GM21360 (cell line): ENCODE measurements around the gene KRT1.
"Not testable (repeated sequence)": the region's sequence is repeated elsewhere in the genome, so short reads cannot be mapped to it uniquely, and the experiment has no call there.

ENCODE experiments used
- ATAC-seq: cut with Tn5 transposase; IDR thresholded peaks from one replicate; pipeline ENCODE4 v1.9.1; 2021; ENCODE audit warnings: mild to moderate bottlenecking, moderate library complexity; ENCODE audit not compliant: unreplicated experiment

The KRT1 gene

DNA sequence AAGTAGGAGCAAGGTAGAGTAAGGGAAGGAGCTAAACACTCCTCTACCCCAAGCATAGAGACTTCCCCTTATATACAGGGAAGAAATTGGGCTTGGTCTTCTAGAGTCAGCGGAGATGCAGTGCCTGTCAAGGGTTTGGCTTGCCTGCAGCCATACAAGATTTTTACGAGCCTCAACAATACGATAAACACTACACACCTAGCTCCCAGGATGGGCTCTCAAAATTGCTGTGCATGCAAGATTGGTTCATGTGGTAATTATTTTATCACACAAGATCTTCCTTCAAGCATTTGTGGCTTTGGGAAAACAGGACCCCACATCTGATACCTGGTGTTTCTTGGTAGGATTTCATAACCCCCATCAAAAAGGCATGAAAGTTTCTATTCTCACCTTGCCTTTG is at the start of gene KRT1:
Gene KRT1, minus strand, starts transcription at position 45 of the 400 bp plus-strand sequence. CDS start 59 bp downstream, outside the sequence.
- no peak for ATAC-seq

DNA sequence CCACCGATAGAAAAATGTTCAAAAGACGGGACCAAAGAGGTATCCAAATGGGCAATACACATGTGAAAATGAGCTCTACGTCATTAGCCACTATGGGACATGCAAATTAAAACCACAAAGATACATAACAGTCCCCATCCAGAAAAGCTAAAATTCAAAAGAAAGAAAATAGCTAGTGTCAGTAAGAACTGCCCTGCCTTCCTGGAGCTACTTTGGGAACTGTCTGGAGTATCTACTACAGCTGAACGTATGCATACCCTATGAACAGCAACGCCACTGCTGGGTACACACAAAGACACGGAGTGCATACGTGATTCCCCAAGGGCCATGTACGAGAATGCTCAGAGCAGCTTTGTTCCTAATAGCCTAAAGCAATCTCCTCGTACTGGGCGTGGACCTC is 48.9 kb upstream of the KRT1 start:
- no peak for ATAC-seq

DNA sequence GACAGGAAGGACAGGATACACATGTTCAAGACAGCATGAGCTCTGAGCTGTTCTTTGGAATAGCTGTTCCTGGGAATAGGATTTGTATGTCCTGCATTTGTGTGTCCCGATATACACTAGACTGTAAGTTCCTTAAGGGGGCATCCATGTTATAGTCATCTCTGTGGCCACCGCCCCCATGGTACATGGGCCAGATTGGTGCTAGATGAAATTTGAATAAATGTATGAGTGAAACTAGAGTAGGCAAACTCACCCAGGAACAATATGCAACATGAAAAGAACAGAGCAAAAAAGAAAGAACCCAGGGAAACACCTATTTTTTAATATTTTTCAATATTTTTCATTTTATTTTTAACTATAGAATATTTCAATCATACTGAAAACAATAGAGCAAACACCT is 48.2 kb upstream of the KRT1 start:
- ATAC-seq: no peak

DNA sequence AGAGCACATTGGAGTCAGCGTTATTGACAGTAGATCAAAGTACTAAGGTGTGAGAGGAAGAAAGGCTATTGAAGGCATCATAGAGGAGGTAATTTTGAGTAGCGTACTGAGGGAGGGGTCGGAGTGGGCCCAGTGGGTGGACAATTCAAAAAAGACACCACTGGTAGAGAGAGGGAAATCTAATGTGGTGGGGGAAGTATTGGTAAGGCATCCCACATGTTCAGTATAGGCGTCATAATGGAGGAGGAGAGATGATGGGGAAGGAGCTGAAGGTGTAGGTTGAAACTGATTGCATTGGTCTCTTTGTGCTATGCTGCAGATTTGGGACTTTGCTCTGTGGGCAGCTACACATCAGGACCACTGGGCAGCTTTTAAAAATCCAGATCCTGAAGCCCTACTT is 46.8 kb upstream of the KRT1 start:
- ATAC-seq: no peak

DNA sequence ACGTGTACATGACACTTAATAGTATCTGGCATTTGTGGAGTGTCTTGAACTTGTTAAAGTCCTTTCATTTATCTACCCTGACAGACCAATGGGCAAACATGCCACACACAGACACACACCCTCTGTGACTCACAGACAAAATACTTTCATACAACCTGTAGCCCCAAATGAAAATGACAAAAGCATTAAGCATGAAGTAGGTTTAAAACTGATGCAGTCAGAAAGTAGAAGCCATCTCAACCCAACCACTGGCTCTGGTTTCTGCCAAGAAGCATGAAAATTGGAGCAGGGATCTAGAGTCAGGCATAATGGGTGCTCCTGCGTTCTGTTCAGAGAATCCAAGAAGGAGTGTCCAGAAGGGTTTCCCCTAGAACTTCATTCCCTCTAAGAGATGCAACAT is 46.2 kb upstream of the KRT1 start:
- ATAC-seq: no peak

DNA sequence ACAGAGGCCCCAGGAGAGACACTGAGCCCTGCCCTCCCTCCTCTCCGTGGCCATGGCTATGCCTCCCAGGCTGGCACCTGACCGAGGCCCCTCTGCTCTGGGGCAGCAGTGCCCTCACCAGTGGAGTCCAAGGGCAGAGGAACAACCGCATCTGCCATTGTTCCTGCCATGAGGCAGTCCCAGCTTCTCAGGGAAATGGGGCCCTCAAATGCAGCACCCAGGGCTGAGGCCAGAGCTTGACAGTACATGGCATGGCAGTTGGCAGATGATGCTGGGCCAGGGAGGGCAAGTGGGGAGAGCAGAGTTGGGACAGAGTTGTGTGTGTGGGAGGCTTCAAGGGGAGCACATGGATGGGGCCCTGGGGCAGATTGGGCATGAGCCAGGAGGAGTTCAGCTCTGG is 44.2 kb upstream of the KRT1 start:
- no peak for ATAC-seq

DNA sequence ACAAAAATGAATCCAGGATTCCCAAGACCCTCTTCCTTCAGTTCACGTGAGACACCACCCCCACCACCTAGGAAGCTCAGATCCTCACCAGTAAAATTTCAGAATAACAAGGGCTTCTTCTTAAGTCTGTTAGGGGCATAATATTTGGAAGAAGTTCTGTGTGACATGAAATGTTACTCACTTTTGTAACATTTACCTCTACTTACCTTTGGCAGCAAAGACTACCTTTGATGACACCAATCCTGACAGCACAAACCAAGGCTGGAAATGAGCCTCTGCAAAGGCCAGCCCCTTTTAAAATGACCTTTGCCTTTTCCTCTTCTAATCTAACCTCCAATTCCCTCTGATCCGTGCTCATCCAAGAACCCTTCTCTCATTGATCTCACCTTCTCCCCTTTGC is 42.5 kb upstream of the KRT1 start:
- no peak for ATAC-seq

DNA sequence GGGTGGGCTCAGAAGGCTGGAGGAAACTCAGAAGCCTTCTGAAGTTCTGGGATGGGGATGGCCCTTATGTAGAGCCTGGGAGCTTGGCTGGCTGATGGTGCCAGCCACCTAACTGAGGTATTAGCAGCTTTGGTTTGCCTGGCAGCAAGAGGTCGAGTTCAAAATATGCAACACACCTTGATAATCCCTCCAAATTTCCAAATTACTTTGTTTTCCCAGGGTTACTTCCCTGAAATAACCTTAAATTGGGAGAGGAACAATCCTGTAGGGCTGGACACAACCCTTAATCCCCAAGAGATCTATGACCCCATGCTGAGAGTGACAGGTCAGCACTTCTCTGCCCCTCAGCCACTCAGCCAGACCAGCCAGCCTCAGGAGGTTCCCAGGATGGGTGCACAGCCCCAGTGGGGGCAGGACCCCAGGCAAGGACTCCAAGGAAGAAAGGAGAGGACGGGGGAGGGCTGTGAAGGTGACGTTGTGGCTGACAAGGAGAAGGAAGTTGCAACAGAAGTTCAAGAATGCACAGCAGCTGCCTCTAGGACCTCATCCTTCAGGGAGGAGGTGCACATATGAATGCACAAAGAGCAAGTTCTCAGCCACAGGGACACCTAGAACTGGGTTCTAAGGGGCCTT is 41.7 kb upstream of the KRT1 start:
- no peak for ATAC-seq

DNA sequence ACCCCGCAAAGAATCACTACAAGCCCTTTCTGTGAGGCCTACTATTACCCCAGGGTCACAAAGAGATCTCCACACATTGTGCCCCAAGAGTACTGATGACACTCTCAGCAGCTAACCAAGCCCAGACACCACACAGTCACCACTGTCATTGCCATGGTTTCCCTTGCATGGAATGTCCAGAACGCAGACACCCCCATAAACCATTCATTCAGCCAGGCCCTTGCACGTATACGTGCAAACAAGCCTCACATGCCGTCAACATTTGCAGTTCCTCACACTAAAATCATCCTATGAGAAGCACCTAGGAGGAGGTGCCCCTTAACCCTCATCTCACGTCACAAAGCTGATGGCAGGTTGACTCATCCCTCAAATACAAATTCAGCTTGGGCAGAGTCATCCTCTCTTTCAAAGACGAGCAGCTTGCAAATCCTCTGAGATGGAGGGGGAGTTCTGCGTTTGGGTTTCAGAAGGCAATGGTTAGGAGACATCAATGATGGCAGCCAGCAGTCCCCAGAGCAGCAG is 40.2 kb upstream of the KRT1 start:
- no peak for ATAC-seq

DNA sequence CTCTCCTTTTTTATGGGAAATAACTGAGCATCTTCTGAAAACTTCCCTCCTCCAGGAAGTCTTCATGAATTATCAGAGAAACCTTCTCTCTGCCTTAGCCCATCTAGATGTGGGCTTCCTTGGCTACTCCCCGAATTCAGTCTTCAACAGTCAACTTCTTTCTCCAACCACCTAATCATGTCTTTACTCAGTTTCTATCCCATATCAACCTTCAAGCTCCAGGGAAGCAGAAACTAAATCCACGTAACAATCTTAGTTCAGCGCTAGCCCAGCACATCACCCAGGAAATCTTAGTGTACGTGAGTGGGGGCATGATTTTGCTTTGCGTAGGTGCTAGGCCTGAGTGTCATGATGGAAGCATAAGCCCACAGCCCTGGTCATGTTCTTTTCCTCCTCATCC is 35.9 kb upstream of the KRT1 start:
- no peak for ATAC-seq

DNA sequence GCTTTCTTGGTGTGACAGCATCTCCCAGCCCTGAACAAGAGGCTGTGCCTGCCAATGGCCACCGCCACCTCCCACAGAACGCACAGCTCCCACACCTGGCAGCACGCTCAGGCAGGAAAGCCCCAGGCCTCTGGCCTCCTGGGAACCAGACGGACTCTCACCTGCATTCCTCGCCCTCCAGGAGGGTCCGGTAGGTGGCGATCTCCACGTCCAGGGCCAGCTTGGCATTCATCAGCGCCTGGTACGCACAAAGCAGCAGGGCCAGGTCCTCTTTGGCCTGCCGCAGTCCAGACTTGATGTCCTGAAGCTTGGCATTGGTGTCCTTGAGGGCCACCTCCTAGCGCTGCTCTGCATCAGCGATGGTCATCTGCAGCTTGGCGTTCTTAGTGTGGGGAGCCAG is 35.2 kb upstream of the KRT1 start:
- ATAC-seq: no peak

DNA sequence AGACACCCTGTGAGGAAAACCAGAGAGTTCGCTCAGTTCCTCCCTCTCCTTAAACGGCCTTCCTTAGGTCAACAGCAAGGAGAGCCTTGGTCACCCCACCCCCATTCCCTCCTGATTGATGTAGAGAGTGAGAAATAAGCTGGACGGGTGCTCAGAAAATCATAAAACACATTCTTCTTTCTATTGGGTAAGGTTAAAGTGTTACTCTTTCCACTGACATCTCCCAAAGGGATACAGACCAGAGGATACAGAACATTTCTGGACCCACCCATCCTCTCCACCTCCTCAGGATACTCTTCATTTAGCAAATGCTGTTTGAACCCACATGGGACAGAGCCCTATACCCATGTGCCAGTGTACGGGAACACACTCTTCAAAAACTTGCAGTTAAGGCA is 34.7 kb upstream of the KRT1 start:
- no peak for ATAC-seq

DNA sequence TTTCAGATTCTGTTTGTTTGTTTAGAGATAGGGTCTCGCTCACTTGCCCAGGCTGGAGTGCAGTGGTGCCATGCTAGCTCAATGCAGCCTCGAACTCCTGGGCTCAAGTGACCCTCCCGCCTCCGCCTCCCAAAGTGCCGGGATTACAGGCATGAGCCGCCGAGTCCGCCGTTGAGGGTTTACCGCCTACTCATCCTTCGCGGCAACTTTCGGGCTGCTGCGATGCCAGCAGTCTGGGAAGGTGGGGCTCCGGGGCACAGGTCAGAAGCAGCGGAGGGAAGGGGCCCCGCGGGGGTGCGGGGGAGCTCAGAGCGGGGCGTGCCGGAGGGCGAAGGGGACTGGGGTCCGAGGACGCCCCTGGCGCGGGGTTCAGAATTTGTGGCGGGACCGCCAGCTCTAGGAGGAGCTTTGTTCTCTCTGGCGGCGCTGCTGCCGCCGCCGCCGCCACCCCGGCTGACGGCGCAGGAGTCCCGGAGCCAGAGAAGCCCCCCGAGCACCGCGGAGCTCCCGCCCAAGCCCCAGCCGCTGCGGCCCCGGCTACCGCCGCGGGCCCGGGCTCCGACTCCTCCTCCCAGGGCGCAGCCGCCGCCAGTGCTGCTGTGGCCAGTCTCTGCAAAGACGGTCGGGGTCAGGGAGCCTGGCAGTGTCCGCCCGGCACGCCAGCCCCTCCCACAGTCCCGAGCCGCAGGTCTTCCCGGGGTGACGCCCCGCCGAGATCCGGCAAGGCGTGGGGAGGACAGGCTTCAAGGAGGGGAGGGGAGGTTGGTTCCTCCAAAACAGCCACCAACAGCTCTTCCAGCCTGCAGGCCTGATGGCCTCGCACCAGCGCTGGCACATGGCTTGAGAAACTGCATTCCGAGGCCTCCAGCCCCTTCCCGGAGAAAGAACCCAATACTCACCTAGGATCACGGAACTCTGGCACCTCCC is 34.0 kb upstream of the KRT1 start:
- no peak for ATAC-seq

DNA sequence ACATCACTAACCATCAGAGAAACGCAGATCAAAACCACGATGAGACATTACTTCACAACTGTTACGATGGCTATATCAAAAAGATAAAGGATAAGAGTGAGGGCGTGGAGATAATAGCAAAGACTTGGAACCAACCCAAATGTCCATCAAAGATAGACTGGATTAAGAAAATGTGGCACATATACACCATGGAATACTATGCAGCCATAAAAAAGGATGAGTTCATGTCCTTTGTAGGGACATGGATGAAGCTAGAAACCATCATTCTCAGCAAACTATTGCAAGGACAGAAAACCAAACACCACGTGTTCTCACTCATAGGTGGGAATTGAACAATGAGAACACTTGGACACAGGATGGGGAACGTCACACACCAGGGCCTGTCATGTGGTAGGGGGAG is 31.9 kb upstream of the KRT1 start:
- not testable (repeated sequence) for ATAC-seq

DNA sequence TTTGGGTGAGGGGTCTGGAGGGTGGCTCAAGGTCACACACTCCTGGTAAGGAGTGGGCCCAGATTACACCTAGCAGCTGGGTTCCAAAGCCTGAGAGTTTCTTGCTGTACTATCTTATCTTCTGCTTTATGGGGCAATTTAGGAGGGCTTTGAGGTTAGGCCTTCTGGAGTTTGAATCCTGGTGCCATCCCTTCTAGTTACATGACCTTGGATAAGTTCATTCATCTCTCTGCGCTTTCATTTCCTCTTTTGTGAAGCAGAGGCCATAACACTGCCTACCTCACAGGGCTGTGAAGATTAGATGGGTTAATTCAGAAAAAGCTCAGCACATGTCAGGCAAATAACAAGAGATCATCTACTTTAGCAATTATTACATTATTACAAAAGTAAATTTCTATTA is 30.5 kb upstream of the KRT1 start:
- no peak for ATAC-seq

DNA sequence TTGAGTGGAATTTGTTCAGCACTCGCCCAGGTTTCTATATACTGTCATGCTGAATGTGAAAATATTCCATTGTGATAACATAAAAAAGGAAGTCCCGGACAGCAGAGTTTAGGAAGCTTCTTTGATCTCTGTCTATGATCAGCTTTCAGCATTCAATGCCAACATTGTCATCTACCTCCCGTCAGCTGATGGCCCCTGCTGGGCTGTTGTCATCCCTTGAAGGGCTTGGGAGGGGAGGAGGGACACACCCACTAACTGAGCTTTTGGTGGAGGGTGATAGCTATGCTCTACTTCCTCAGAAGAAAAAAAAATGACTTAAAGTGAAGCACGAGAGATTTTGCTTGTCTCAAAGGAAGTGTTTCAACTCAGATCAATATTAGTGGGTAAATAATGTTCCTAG is 27.8 kb upstream of the KRT1 start:
- ATAC-seq: no peak

DNA sequence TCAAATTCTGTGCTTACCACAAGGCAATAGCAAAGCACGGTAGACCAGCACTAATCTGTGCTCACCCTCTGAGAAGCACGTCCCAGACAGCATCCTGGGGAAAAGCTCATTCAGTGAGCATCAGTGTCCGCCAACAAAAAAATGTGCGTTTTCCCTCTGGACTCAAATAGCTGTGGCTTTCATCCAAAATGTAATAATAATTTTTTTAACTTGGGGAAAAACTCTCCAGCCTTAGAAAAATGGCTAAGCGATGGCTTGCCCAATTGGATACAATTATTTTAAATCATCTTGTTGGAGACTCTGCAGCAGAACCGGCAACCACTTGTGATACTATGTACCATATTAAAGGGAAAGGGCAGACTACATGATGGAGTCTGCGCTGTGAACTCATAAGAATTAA is 24.3 kb upstream of the KRT1 start:
- ATAC-seq: no peak

DNA sequence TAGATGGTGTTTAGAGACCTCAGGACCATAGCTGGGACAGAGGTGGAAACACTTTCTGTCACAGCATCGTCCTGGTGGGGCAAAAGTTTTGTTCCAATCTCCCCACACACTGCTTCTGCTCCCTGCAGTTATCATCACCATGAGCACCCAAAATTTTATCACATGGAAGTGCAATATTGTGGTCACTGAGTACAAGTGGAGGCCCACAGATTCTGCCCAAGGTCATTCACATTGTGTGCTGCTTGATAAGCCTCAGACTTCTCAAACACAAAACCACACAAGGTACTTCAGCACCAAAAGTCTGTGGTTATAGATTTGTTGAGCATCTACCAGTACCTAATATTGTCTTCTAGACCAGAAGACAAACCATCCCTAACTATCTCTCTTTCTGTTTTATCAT is 23.7 kb upstream of the KRT1 start:
- no peak for ATAC-seq

DNA sequence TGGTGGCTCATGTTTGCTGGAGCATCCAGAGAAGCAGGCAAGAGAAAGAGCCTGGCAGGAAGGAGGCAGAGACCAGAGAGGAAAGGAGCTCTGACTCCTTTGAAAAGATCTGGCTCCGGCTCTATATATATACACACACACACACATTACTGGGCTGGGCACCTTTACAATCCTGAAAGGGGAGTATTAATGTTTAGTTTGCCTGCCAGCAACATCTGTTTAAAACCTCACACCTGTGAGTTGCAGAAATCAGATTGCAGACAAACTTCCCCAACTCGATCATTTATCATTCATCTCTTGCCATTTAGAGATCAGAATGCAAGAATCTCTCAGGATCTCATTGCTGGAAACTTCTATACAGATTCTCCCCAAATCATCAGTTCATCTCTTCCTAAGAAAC is 23.2 kb upstream of the KRT1 start, which contains the start of gene KRT77:
Gene KRT77, minus strand, starts transcription at position 101 of the 400 bp plus-strand sequence. Its CDS starts 90 bp downstream, at position 11.
- no peak for ATAC-seq

DNA sequence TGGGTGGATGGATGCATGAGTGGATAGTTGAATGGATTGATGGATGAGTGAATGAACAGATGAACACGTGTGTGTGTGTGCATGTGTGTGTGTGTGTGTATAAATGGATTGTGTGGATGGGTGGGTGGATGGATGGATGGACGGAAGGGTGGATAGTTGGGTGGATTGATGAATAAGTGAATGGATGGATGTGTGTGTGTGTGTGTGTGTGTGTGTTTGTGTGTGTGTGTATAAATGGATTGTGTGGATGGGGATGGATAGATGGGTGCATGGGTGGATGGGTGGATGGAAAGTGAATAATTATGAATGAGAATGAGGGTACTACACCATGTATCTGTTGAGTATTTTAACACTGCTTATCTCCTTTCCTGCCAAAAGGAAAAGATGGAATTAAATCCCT is 22.1 kb upstream of the KRT1 start:
- no peak for ATAC-seq

DNA sequence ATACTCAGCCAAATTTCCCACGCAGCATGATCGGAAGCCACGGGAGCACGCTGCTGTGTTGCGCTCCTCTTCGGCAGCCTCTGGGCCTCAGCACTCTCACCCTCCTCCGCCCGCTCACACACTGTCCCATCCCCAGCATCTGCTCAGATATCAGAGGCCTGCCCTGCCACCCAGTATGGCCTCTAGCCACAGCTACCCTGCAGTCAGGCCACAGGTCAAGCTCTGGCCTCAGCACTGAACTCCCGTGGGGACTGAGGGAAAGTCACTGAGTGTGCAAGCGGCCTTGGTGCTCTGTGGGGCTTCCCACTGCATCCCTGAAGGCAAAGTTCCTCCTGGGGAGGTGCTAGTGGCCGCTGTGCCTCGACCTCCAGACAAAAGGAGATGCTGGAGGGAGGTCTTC is 21.1 kb upstream of the KRT1 start:
- ATAC-seq: no peak

DNA sequence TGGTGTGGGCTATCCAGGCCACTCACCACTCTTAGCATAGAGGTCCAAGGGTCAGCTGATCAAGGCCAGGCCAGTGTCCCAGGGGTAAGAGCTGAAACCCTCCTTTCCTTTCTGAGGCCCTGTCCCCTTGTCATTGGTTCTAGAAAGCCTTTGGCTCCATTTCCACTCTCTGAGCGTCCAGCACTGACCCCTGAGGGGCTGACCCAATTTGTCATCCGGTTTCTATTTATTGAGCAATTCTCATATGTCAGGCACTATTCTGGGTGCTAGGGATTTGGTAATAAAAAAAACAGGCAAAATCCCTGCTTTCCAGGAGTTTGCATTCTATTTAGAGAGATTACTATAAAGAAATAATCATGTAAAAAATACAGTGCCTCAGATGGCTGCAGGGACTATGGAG is 19.8 kb upstream of the KRT1 start:
- ATAC-seq: no peak
